ENCODE results near the gene ENKD1. TPM values are rescaled to one million over a fixed set of nuclear protein-coding genes. Genes with fewer than 3 reads are reported as not detected.
A peak's percentile ranks its signal among the peaks of the same experiment; 100 is the strongest.

ENKD1 gene
- total and polyA plus RNA-seq, 2 of the 4 experiments (the other 2 are of a cell fraction): 2.9 to 6.3 TPM

DNA sequence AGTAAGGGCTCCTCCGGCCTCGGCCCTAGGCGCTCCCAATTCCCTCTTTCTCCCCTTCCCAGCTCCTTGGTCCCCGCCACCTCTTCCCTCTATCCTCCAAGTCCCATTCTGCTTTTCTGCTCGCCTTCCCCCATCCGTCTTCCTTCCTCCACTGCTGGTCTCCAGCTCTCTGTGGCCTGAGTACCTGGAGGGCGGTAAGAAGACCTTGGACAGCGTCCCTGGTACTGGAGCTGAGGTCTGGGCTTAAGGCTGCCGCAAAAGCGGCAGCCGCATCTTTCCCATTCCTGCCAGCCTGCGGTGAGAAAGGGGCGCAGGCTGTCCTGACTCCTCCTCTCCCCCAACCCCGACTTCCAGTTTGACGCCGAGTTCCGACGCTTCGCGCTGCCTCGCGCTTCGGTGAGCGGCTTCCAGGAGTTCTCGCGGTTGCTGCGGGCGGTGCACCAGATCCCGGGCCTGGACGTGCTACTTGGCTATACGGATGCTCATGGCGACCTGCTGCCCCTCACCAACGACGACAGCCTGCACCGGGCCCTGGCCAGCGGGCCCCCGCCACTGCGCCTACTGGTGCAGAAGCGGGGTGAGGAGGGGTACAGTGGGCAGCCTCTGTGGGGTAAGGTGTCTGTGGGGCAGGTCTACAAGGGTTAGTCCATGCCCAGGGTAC lies 5.3 kb downstream of the ENKD1 start:
- Histone ChIP-seq H4K20me1 (ENCODE audit: insufficient read depth, low read length) (peaks cover 5% of the 10 kb centered on the region), H3K79me1 (ENCODE audit: low read depth in 1 of 2, low read length in 2 of 2) (peaks cover 11 to 32% of the 10 kb centered on the region in 2 experiments), H4K8ac (ENCODE audit: low read depth in 2 of 2, low read length in 2 of 2) (no peak overlapping the region), H2BK15ac (ENCODE audit: low read depth, low read length) (no peak overlapping the region), H3K27ac (ENCODE audit: insufficient read depth, low read length) (no peak overlapping the region), H3K23ac (ENCODE audit: low read depth, low read length) (no peak overlapping the region), H3K9ac (ENCODE audit: low read depth, low read length) (no peak overlapping the region), H3K4ac (ENCODE audit: low read depth, low read length) (no peak overlapping the region), H3K9me1 (ENCODE audit: insufficient read depth, low read length) (peaks cover 4% of the 10 kb centered on the region), H2BK5ac (ENCODE audit: low read depth, low read length, poor library complexity, severe bottlenecking) (no peak overlapping the region), H4K5ac (ENCODE audit: low read depth, low read length) (no peak overlapping the region), H2AK9ac (replicated peaks; ENCODE audit: low read depth, low read length, poor library complexity) (no peak overlapping the region), H3K56ac (ENCODE audit: extremely low read depth, insufficient read depth, low read length) (no peak overlapping the region), H3K14ac (replicated peaks; ENCODE audit: low read depth, low read length) (no peak overlapping the region), H3K4me1 (ENCODE audit: control insufficient read depth, insufficient read depth, low read length) (peaks cover 7% of the 10 kb centered on the region), H3K36me3 (ENCODE audit: control insufficient read depth, insufficient read depth, low read length) (peaks cover 3% of the 10 kb centered on the region; the same call in 1 of the 2 replicates), H3K9me3 (ENCODE audit: control insufficient read depth, insufficient read depth, low read length) (no peaks in the 10 kb centered on the region), H2BK20ac (ENCODE audit: low read depth, low read length) (no peak overlapping the region), H3K4me2 (ENCODE audit: low read depth, low read length) (peak overlapping the region; percentile 41), H4K91ac (ENCODE audit: insufficient read depth, low read depth, low read length) (no peak overlapping the region), H3K18ac (ENCODE audit: low read depth, low read length) (no peak overlapping the region), H3K4me3 (ENCODE audit: insufficient read depth, low read depth, low read length) (peak overlapping the region; percentile 3; the same call in 1 of the 2 replicates), H2BK120ac (ENCODE audit: low read depth, low read length) (no peak overlapping the region), H2AK5ac (ENCODE audit: low read depth, low read length) (no peak overlapping the region), H3K27me3 (ENCODE audit: control insufficient read depth, insufficient read depth, low read length) (no peaks in the 10 kb centered on the region), H2AFZ (replicated peaks; ENCODE audit: low read length, poor library complexity) (peak overlapping the region; percentile 91)
- in situ Hi-C loops (cut with MboI; ENCODE audit: low sequenced_read_pairs) (loop anchor here (10.0 kb wide), 1 partner anchor 136 kb away; the partner anchor contains the start of gene RIPOR1), dilution Hi-C loops (cut with HindIII; ENCODE audit: low sequenced_read_pairs, unreplicated experiment) (no loop called here), intact Hi-C loops (cut with micrococcal nuclease) (no loop called here)
- peak; percentile 52 for DNase-seq
- TF ChIP-seq MAFK (IDR thresholded peaks at IDR 0.05; ENCODE audit: low read depth, low read length) (no peak), NFE2L2 (IDR thresholded peaks at IDR 0.05; ENCODE audit: low read depth, low read length) (no peak), RFX5 (IDR thresholded peaks at IDR 0.05; ENCODE audit: low read depth, low read length) (no peak), SMC3 (IDR thresholded peaks at IDR 0.05; ENCODE audit: low read depth, low read length) (no peak), CHD1 (IDR thresholded peaks at IDR 0.05; ENCODE audit: low read depth, low read length) (no peak), MXI1 (IDR thresholded peaks at IDR 0.05; ENCODE audit: borderline replicate concordance, low read depth, low read length) (no peak)
- TF ChIP-seq, protein P1, sequence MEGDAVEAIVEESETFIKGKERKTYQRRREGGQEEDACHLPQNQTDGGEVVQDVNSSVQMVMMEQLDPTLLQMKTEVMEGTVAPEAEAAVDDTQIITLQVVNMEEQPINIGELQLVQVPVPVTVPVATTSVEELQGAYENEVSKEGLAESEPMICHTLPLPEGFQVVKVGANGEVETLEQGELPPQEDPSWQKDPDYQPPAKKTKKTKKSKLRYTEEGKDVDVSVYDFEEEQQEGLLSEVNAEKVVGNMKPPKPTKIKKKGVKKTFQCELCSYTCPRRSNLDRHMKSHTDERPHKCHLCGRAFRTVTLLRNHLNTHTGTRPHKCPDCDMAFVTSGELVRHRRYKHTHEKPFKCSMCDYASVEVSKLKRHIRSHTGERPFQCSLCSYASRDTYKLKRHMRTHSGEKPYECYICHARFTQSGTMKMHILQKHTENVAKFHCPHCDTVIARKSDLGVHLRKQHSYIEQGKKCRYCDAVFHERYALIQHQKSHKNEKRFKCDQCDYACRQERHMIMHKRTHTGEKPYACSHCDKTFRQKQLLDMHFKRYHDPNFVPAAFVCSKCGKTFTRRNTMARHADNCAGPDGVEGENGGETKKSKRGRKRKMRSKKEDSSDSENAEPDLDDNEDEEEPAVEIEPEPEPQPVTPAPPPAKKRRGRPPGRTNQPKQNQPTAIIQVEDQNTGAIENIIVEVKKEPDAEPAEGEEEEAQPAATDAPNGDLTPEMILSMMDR (conservative IDR thresholded peaks at IDR 0.05; ENCODE audit: low read depth, low read length): no peak
- TF ChIP-seq, protein P2, sequence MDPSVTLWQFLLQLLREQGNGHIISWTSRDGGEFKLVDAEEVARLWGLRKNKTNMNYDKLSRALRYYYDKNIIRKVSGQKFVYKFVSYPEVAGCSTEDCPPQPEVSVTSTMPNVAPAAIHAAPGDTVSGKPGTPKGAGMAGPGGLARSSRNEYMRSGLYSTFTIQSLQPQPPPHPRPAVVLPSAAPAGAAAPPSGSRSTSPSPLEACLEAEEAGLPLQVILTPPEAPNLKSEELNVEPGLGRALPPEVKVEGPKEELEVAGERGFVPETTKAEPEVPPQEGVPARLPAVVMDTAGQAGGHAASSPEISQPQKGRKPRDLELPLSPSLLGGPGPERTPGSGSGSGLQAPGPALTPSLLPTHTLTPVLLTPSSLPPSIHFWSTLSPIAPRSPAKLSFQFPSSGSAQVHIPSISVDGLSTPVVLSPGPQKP (IDR thresholded peaks at IDR 0.05; ENCODE audit: borderline replicate concordance, low read depth, low read length): no peak
- ATAC-seq (ENCODE audit: low read depth): peak; percentile 11
- no TSS peak for BruUV-seq (replicated peaks)
- CTCF ChIA-PET: interaction anchor here (1.4 kb wide), 1 partner anchor 99 kb away, joined by 4 read pairs; the partner anchor contains the start of gene CTCF
- WGBS, 2 experiments (ENCODE audit: extremely low coverage in 2 of 2, insufficient read length in 1 of 2): 5% methylated on average over 10 of the region's 39 CpGs; no CpG with 5 or more reads in 1 of the 2 experiments
- POLR2A ChIA-PET (ENCODE audit: unreplicated experiment): interaction anchor here (0.6 kb wide), 1 partner anchor 1139 kb away, joined by 5 read pairs; no protein-coding TSS in a partner anchor
